ENCODE measurements around the gene PPM1H.

DNA sequence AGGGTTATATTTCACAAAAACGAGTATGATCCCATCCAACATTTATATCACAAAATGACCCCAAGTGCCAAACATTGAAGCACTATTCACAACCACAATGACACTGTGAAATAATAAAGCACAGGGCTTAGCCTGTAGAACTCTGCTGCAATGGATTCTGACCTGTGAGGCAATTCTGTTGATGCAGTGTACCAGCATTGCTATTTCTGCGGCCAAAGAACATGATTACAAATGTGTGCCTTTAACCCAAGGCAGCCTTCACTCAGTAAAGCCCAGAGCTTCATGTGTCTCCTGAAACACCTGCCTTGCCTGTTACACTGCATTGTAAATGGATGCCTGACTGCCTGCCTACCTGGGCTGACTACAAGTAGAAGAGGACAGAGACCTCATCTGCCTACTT is 158.0 kb downstream of the PPM1H start:
- TF ChIP-seq, protein P1, sequence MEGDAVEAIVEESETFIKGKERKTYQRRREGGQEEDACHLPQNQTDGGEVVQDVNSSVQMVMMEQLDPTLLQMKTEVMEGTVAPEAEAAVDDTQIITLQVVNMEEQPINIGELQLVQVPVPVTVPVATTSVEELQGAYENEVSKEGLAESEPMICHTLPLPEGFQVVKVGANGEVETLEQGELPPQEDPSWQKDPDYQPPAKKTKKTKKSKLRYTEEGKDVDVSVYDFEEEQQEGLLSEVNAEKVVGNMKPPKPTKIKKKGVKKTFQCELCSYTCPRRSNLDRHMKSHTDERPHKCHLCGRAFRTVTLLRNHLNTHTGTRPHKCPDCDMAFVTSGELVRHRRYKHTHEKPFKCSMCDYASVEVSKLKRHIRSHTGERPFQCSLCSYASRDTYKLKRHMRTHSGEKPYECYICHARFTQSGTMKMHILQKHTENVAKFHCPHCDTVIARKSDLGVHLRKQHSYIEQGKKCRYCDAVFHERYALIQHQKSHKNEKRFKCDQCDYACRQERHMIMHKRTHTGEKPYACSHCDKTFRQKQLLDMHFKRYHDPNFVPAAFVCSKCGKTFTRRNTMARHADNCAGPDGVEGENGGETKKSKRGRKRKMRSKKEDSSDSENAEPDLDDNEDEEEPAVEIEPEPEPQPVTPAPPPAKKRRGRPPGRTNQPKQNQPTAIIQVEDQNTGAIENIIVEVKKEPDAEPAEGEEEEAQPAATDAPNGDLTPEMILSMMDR (conservative IDR thresholded peaks at IDR 0.05 in 1 of 2, IDR thresholded peaks at IDR 0.05 in 1 of 2; ENCODE audit: extremely low read depth in 1 of 2, insufficient read depth in 1 of 2, low read depth in 1 of 2, low read length in 2 of 2), result no peak
- TF ChIP-seq EZH2 (IDR thresholded peaks at IDR 0.05; ENCODE audit: borderline replicate concordance, low read length), result no peak

Data from mammary epithelial cell (primary cell).